ENCODE measurements around the gene RIMKLB. TPM values are rescaled to one million over a fixed set of nuclear protein-coding genes. Genes with fewer than 3 reads are reported as not detected.

RIMKLB gene
- total and polyA plus RNA-seq, 10 of the 15 experiments (the other 5 are each of a cell fraction or from before 2014, with no cell fraction given): 0.15 to 0.83 (median 0.46) TPM

GRCh38 chr12:8785499-8785898 is 87.7 kb downstream of the RIMKLB start:
- Histone ChIP-seq H3K79me2 (ENCODE audit: control insufficient read depth, insufficient read depth, low read length) (no peaks in the 10 kb centered on the region), H3K4me2 (ENCODE audit: control insufficient read depth, insufficient read depth) (no peak overlapping the region), H3K9ac (ENCODE audit: control insufficient read depth, insufficient read depth, low read length) (no peak overlapping the region), H3K27me3 (replicated peaks in 1 of 2; ENCODE audit: control insufficient read depth in 2 of 2, insufficient read depth in 2 of 2, low read length in 1 of 2) (no peaks in the 10 kb centered on the region), H3K27ac (ENCODE audit: control insufficient read depth, insufficient read depth) (no peak overlapping the region), H3K4me1 (ENCODE audit: control insufficient read depth, insufficient read depth, low read length) (no peaks in the 10 kb centered on the region), H4K20me1 (ENCODE audit: control insufficient read depth, insufficient read depth) (no peaks in the 10 kb centered on the region), H3K4me3 (no peak overlapping the region), H2AFZ (ENCODE audit: control insufficient read depth, low read depth, low read length) (no peak overlapping the region), H3K9me3 (replicated peaks; ENCODE audit: control insufficient read depth, insufficient read depth, low read length) (no peaks in the 10 kb centered on the region), H3K36me3 (ENCODE audit: control insufficient read depth in 2 of 2, insufficient read depth in 2 of 2, low read length in 1 of 2) (no peaks in the 10 kb centered on the region)
- POLR2A ChIA-PET: no interaction called here
- FAIRE-seq (no peak), DNase-seq (ENCODE audit: low read depth, low spot score) (no peak), ATAC-seq (no peak)
- RAD21 ChIA-PET (ENCODE audit: unreplicated experiment): no interaction called here
- SMC1A ChIA-PET (ENCODE audit: uncharacterized antibody, unreplicated experiment): interaction anchor here (0.6 kb wide), 2 partner anchors 129 to 261 kb away, joined by 3 read pairs; no protein-coding TSS in a partner anchor
- 41% methylated on average over 4 of the region's 4 CpGs for WGBS (ENCODE audit: insufficient coverage, insufficient replicate concordance, low lambda C conversion rate, missing lambda C conversion rate)
- CTCF ChIA-PET: no interaction called here
- intact Hi-C loops (cut with micrococcal nuclease; ENCODE audit: unreplicated experiment) (no loop called here), in situ Hi-C loops (cut with MboI) (no loop called here)
- BruUV-seq (replicated peaks): no TSS peak
- TF ChIP-seq ZNF274 (IDR thresholded peaks at IDR 0.05; ENCODE audit: insufficient read depth, insufficient read length) (no peak), NR2C2 (IDR thresholded peaks at IDR 0.05; ENCODE audit: borderline replicate concordance, control insufficient read depth, insufficient read length, low read depth) (no peak), ZBTB40 (IDR thresholded peaks at IDR 0.05; ENCODE audit: borderline replicate concordance) (no peak), E4F1 (IDR thresholded peaks at IDR 0.05; ENCODE audit: borderline replicate concordance, partially characterized antibody) (no peak), RAD21 (IDR thresholded peaks at IDR 0.05; ENCODE audit: insufficient read depth, low read depth, low read length) (no peak), RBBP5 (conservative IDR thresholded peaks at IDR 0.05) (no peak), SMC3 (IDR thresholded peaks at IDR 0.05; ENCODE audit: borderline replicate concordance, low read length) (no peak), HDGF (IDR thresholded peaks at IDR 0.05) (no peak), PML (IDR thresholded peaks at IDR 0.05; ENCODE audit: low read length) (no peak), MXI1 (IDR thresholded peaks at IDR 0.05; ENCODE audit: low read depth, low read length) (no peak), FOXM1 (IDR thresholded peaks at IDR 0.05; ENCODE audit: low read depth, low read length) (no peak), ZSCAN29 (IDR thresholded peaks at IDR 0.05) (no peak), SUPT20H (IDR thresholded peaks at IDR 0.05; ENCODE audit: borderline replicate concordance, control insufficient read depth, low read depth, low read length) (no peak), ATF2 (IDR thresholded peaks at IDR 0.05; ENCODE audit: low read length) (no peak), POLR2A (IDR thresholded peaks at IDR 0.05; ENCODE audit: low read depth, low read length) (no peak)
